Measurements from ENCODE around the gene IL22RA1. TPM values are rescaled to one million over a fixed set of nuclear protein-coding genes. Genes with fewer than 3 reads are reported as not detected.

IL22RA1 gene
- total RNA-seq, 1 experiment from 2014 or later = 0.28 TPM

DNA sequence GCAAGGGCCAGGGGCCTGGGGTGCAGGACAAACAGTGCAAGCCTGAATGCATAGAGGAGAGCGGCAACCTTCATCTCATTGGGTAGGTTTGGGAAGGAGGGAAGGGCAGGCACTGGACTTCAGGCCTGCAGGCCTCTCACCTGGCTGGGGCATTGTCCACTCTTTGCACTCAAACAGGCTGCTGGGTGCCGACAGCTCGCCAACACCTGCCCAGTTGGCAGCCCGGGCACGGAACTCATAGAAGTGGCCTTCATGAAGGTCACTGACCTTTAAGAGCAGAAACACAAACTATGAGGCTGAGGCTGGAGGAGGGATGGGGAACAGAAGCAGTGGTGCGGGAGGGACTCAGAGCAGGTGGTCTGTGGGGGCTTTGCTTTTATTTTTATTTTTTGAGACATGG is 61.8 kb downstream of the IL22RA1 start:
- Mint-ChIP-seq H3K27me3 (ENCODE audit: low read depth) (no peaks in the 10 kb centered on the region; the same call in 1 of the 2 replicates), H3K9me3 (no peaks in the 10 kb centered on the region), H3K4me3 (no peak overlapping the region), H3K36me3 (no peaks in the 10 kb centered on the region), H3K27ac (no peak overlapping the region), H3K4me1 (peaks cover 16% of the 10 kb centered on the region)
- ChIA-PET POLR2A (no interaction called here), CTCF (interaction anchor here (1.1 to 1.6 kb wide), 3 partner anchors 14 to 69 kb away, joined by 3 to 4 read pairs (median 4); no protein-coding TSS in a partner anchor)
- no peak for ATAC-seq
- DNase-seq (ENCODE audit: low spot score) = no peak
- no peak for TF ChIP-seq ZNF425 (CRISPR knock-in tag; conservative IDR thresholded peaks at IDR 0.05)
- TF ChIP-seq GRHL2 (CRISPR knock-in tag; IDR thresholded peaks at IDR 0.05; ENCODE audit: insufficient replicate concordance, severe bottlenecking) = no peak
- TF ChIP-seq ZNF219 (CRISPR knock-in tag; IDR thresholded peaks at IDR 0.05; ENCODE audit: borderline replicate concordance) = no peak
- TF ChIP-seq, protein P1, sequence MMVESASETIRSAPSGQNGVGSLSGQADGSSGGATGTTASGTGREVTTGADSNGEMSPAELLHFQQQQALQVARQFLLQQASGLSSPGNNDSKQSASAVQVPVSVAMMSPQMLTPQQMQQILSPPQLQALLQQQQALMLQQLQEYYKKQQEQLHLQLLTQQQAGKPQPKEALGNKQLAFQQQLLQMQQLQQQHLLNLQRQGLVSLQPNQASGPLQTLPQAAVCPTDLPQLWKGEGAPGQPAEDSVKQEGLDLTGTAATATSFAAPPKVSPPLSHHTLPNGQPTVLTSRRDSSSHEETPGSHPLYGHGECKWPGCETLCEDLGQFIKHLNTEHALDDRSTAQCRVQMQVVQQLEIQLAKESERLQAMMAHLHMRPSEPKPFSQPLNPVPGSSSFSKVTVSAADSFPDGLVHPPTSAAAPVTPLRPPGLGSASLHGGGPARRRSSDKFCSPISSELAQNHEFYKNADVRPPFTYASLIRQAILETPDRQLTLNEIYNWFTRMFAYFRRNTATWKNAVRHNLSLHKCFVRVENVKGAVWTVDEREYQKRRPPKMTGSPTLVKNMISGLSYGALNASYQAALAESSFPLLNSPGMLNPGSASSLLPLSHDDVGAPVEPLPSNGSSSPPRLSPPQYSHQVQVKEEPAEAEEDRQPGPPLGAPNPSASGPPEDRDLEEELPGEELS (CRISPR knock-in tag; IDR thresholded peaks at IDR 0.05) = no peak
- TF ChIP-seq, protein P2, sequence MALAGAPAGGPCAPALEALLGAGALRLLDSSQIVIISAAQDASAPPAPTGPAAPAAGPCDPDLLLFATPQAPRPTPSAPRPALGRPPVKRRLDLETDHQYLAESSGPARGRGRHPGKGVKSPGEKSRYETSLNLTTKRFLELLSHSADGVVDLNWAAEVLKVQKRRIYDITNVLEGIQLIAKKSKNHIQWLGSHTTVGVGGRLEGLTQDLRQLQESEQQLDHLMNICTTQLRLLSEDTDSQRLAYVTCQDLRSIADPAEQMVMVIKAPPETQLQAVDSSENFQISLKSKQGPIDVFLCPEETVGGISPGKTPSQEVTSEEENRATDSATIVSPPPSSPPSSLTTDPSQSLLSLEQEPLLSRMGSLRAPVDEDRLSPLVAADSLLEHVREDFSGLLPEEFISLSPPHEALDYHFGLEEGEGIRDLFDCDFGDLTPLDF (CRISPR knock-in tag; IDR thresholded peaks at IDR 0.05) = no peak
- no peak for TF ChIP-seq NR2C2 (CRISPR knock-in tag; IDR thresholded peaks at IDR 0.05)
- no peak for TF ChIP-seq IRF2 (CRISPR knock-in tag; IDR thresholded peaks at IDR 0.05; ENCODE audit: borderline replicate concordance, low read depth)
- no peak for TF ChIP-seq SOX15 (CRISPR knock-in tag; IDR thresholded peaks at IDR 0.05)
- TF ChIP-seq, protein P3, sequence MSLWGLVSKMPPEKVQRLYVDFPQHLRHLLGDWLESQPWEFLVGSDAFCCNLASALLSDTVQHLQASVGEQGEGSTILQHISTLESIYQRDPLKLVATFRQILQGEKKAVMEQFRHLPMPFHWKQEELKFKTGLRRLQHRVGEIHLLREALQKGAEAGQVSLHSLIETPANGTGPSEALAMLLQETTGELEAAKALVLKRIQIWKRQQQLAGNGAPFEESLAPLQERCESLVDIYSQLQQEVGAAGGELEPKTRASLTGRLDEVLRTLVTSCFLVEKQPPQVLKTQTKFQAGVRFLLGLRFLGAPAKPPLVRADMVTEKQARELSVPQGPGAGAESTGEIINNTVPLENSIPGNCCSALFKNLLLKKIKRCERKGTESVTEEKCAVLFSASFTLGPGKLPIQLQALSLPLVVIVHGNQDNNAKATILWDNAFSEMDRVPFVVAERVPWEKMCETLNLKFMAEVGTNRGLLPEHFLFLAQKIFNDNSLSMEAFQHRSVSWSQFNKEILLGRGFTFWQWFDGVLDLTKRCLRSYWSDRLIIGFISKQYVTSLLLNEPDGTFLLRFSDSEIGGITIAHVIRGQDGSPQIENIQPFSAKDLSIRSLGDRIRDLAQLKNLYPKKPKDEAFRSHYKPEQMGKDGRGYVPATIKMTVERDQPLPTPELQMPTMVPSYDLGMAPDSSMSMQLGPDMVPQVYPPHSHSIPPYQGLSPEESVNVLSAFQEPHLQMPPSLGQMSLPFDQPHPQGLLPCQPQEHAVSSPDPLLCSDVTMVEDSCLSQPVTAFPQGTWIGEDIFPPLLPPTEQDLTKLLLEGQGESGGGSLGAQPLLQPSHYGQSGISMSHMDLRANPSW (CRISPR knock-in tag; conservative IDR thresholded peaks at IDR 0.05; ENCODE audit: low read depth) = no peak
- TF ChIP-seq TEAD4 (CRISPR knock-in tag; IDR thresholded peaks at IDR 0.05) = no peak
- TF ChIP-seq, protein P4, sequence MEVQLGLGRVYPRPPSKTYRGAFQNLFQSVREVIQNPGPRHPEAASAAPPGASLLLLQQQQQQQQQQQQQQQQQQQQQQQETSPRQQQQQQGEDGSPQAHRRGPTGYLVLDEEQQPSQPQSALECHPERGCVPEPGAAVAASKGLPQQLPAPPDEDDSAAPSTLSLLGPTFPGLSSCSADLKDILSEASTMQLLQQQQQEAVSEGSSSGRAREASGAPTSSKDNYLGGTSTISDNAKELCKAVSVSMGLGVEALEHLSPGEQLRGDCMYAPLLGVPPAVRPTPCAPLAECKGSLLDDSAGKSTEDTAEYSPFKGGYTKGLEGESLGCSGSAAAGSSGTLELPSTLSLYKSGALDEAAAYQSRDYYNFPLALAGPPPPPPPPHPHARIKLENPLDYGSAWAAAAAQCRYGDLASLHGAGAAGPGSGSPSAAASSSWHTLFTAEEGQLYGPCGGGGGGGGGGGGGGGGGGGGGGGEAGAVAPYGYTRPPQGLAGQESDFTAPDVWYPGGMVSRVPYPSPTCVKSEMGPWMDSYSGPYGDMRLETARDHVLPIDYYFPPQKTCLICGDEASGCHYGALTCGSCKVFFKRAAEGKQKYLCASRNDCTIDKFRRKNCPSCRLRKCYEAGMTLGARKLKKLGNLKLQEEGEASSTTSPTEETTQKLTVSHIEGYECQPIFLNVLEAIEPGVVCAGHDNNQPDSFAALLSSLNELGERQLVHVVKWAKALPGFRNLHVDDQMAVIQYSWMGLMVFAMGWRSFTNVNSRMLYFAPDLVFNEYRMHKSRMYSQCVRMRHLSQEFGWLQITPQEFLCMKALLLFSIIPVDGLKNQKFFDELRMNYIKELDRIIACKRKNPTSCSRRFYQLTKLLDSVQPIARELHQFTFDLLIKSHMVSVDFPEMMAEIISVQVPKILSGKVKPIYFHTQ (CRISPR knock-in tag; IDR thresholded peaks at IDR 0.05) = no peak
- no peak for TF ChIP-seq ZNF396 (CRISPR knock-in tag; IDR thresholded peaks at IDR 0.05; ENCODE audit: borderline replicate concordance)
- no peak for TF ChIP-seq ZNF532 (CRISPR knock-in tag; IDR thresholded peaks at IDR 0.05; ENCODE audit: borderline replicate concordance)
- no peak for TF ChIP-seq TP53 (CRISPR knock-in tag; IDR thresholded peaks at IDR 0.05)
- TF ChIP-seq ZSCAN18 (CRISPR knock-in tag; IDR thresholded peaks at IDR 0.05) = no peak
- no peak for TF ChIP-seq JAZF1 (CRISPR knock-in tag; IDR thresholded peaks at IDR 0.05)
